Glomerular visceral epithelial cell (primary cell): ENCODE results near the gene GPRIN1.
"Not testable (repeated sequence)": the region's sequence is repeated elsewhere in the genome, so short reads cannot be mapped to it uniquely, and the experiment has no call there.

Experiments
- DNase-seq: peaks from one replicate; pipeline ENCODE4 v3.0.0-alpha.2; 2016; ENCODE audit errors: extremely low spot score

GPRIN1 gene

DNA sequence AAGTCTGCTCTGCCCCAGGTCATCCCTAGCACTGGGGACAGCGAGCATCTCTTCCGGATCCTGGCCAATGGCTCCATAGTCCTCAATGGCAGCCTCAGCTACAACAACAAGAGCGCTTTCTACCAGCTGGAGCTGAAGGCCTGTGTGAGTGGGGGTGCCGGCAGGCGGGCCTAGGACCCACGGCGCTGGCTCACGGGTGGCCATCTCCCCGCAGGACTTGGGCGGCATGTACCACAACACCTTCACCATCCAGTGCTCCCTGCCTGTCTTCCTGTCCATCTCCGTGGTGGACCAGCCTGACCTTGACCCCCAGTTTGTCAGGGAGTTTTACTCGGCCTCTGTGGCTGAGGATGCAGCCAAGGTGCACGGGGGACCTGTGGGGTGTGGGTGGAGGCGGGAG is 34.9 kb downstream of the GPRIN1 start:
- no peak for DNase-seq

DNA sequence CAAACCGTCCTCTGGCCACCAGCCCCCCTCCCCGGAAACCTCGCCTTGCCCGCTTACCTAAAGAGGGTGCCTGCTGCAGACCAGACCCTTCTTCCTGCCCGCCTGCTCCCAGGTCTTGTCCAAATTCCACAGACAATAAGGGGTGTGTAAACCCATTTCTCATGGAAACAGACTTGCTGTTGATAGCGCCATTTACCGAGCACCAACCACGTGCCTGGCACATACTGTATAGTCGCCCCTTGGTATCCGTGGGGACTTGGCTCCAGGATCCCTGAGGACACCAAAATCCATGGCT is 35.7 kb downstream of the GPRIN1 start:
- DNase-seq: no peak

DNA sequence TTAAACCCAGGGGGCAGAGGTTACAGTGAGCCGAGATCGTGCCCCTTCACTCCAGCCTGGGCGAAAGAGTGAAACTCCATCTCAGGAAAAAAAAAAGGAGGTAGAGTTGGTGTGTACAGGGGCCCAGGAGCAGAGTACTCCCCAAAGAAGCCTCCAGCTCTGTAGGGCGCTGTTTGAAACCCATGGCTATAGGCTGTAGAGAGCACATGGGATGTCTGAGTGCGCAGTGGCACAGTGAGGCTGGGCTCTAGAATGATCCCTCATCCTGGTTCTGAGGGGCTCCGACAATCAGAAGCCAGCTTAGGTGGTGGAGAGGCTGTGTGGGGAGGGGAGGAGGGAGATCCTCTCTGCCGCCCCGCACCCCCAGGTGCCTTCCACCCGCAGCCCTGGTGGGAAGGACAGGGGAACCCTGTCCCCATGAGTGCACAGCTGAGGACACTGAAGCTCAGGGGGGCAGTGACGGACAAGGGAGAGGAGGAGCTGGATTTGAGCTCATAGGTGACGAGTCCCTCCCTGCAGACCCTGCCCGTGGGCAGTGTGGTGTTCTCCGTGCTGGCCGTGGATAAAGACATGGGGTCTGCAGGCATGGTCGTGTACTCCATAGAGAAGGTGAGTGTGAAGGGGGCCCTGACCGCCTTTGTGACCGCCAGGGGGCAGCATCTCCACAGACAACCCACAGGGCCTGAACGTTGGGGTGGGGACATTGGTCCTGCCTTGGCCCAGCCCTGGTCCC is 36.2 kb downstream of the GPRIN1 start:
- peak; percentile 54 for DNase-seq

DNA sequence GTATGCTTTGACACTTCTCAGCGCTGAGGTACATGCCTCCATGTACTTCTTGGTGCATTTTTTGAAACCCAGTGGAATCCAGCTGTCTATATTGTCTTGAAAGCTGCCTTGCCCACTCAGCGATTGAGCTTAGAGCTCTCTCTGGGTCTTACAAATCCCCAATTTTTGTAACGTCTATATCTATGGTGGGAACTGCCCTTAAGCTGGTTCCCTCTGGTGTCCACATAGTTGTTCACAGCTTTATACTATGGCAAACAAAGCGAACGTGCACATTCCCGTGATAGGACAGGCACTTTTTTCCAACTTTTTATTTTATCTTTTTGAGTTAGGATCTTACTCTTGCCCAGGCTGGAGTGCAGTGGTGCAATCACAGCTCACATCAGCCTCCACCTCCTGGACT is 39.9 kb downstream of the GPRIN1 start:
- DNase-seq: no peak

DNA sequence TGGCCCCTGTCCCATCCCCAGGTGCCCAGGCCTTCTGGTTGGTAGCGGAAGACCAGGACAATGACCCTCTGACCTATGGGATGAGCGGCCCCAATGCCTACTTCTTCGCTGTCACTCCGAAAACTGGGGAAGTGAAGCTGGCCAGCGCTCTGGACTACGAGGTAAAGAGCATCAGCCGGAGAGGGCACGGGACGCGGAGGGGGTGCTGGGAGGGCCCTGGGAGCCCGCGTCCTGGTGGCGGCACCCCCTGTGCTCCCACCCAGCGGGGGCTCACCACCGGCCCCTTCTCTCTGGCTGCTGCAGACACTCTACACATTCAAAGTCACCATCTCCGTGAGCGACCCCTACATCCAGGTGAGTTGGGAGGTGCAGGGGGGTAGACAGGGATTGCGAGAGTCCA is 41.3 kb downstream of the GPRIN1 start:
- no peak for DNase-seq

DNA sequence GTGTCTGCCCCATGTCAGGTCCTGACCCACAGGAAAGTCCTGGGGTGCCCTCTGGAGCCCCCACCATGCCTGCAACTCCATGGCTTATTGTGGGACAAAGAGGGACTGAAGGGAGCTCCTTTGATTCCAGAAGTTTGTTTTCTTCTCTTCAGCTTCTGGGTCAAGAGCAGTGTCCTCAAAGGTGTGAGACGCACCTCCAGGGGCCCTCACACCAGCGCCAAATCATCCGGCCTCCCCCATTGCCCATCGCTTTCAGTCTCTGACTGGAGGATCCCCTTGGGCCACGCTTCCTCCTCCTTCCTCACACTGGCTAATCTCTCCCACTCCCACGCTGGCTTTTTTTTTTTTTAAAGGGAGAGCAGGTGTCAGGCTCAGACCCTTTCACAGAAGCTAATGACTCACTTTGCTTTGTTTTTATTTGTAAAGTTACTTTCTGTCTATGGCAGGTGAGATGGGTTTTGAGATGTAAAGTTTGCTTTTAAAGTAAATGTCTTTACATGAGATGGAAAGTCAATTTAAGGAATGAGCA is 44.1 kb downstream of the GPRIN1 start:
- DNase-seq: no peak

DNA sequence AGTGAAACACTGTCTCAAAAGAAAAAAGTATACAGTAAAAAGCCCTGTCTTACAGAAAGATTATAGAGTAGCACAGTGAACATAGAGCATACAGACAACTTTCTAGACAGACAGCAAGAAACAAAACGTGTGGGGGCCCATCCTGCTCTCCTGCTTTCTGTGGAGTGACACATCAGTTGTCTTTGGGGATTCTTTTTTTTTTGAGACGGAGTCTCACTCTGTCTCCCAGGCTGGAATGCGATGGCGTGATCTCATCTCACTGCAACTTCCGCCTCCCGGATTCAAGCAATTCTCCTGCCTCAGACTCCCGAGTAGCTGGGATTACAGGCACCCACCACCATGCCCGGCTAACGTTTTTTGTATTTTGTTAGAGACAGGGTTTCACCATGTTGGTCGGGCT is 46.0 kb downstream of the GPRIN1 start:
- DNase-seq: no peak

DNA sequence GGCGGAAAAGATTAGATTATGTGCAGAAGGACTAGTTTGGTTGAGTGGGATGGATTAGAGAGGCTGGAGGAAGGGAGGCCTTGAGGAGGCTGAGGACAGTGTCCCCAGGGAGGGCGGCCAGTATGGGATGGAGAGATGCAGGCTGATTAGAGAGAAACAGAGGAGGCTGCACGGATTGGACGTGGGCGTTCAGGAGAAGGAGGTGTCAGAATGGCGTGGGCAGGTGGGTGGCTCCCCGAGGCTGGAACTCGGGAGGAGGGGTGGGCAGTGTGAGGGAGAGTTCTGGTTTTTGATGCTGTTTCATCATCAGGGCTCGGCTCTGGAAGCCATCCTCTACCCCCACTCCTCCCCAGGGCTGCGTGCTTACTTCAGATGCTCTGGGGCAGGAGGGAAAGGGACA is 47.8 kb downstream of the GPRIN1 start:
- DNase-seq: no peak

DNA sequence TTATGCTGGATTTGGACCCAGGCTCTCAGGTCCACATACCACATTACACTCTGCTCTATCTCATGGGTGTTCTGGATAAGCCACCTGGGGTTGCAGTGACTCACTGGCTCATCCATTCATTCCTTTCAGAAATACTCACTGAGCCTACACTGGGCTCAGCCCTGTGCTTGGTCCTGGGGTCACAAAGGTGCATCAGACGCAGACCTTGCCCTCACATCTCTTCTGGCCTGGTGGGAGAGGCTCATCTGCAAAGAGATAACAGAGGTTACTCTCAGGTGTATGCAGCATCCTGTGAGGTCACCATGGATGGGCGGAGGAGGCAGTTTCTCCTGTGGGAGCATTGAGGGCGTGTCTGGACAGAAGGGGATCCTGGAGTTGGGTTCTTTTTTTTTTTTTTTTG is 48.7 kb downstream of the GPRIN1 start:
- no peak for DNase-seq

DNA sequence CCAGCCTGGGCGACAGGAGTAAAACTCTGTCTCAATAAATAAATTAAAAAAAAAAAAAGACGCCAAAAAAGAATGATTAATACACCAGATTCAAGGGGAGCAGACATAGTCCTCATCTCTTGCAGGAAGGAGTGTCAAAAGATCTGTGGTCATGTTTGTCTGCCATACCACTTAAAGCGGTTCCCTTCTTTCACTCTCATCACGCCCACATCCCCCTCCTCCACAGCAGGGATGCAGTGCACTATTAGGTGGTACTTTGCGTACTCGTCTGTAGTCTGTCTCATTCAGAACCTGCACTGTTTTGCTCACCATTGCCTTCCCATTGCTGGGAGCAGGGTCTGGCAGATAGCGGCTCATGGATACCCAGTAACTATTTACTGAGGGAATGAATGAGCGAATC is 49.6 kb downstream of the GPRIN1 start:
- DNase-seq: no peak

DNA sequence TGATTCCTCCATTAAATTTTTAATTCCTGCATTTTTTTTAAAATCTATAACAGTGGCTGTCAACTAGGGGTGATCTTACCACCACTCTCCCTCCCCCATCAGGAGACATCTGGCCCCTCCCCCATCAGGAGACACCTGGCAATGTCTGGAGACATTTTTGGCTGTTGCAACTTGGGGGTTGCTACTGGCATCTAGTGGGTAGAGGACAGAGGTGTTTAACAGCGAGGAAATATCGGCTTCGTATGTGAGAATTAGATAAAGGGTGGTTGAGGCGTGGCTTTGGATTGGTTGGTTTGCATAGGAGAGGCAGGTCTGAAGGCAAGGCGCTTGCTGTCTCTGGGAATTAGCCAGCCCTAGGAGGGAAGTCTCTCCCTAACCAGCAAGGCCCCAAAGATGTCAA is 50.3 kb downstream of the GPRIN1 start:
- no peak for DNase-seq

DNA sequence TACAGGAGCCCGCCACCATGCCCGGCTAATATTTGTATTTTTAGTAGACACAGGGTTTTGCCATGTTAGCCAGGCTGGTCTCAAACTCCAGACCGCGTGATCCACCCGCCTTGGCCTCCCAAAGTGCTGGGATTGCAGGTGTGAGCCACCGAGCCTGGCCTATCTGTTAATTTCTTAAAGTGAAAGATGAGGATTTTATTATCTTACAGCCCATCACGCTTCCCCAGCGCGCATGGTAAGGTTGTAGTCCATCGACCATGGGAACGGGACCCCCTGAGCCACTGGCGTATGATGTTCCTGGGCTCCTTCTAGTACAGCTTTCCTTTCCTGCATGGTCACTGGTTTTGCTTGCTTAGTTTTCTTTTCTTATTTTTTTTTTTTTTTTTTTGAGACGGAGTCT is 52.1 kb downstream of the GPRIN1 start:
- no peak for DNase-seq

DNA sequence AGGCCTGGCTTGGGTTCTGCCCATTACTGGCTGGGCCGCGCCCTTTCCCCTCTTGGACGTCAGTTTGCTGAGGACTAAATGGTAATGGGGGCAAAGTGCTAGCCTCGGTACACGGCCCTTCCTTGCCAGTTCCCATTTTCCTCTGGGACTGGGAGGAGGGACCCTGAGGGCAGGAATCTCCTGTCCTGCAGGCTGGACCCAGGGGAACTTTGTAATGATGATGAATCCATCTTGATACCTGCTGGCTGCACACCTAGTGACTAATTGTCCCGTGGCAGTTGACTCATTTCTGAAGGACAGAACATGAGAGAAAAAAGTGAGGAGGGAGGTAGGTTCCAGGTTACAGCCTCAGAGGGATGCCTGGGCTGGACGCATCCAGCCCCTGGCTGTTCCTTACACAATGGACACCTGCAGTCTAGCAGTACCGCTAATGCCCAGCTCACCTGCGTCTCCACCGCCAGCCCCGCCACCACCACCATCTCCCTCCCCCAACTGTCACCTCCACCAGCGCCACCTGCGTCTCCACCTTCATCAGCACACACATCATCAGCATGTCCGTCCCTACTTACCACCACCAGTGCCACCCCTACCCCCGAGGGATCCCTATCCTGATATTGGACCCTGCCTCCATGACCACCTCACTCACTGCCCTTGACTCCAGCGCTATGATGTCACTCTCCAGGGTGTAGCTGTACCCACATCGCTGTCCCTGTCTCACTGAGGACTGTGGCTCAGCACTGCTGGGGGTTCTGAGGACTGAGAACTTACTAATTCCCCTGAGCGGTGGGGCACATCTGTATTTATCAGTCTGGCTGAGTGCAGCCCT is 56.5 kb downstream of the GPRIN1 start:
- DNase-seq: no peak

DNA sequence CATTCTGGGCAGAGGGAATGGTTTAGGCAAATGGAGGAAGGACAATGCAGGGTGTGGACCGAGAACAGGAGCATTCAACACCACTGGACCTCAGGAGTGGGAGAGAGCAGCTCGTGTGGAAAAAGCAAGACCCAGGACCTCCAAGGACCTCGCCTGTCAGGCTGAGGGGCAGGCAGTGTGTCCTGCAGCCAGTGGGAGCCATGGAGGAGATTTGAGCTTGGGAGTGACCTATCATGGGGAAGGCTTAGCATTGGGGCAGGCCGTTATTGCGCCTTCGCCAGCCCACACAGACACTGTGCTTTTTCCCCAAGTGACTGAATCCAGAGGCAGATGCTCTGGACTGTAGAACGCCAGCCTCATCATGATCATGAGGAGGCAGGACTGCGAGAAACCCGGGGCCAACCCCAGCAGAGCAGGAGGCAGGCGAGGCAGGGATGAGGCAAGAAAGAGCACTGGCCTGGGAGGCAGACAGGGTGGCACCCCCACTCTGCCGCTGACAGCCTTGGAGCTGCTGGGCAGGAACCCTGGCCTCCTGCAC is 57.6 kb downstream of the GPRIN1 start:
- no peak for DNase-seq

DNA sequence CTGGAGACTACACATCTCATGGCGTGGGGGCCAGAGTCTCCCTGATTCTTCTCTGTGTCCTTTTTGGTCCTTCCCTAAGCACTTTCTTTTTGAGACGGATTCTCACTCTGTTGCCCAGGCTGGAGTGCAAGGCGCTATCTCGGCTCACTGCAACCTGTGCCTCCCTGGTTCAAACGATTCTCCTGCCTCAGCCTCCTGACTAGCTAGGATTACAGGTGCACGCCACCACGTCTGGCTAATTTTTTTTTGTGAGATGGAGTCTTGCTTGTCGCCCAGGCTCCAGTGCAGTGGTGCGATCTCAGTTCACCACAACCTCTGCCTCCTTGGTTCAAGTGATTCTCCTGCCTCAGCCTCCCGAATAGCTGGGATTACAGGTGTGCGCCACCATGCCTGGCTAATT is 59.0 kb downstream of the GPRIN1 start:
- not testable (repeated sequence) for DNase-seq

DNA sequence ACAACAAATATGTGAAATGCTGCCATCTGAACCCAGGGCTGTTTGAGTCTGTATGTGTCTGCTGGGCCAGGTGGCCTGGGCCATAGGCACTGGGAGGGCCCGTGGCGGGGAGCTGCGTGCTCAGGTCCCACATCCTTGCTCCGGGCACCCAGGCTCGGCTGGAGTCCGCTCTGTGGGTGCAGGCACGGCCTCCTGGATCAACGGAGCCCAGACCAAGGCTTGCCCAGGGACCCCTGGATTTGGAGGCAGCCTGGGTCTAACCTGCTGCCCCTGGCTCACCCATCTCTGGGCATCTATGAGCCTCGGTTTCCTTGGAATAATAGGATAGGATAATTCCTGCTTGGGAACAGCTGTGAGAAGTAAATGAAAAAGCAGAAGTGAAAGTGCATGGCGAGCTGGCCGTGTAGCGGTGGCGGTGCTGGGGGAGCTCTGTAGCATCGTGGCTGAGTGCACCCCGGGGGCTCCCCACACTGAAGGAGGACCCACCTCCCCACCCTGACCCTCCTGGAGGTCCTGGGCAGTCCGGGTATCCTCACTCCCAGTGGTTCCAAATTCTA is 59.6 kb downstream of the GPRIN1 start:
- DNase-seq: no peak

DNA sequence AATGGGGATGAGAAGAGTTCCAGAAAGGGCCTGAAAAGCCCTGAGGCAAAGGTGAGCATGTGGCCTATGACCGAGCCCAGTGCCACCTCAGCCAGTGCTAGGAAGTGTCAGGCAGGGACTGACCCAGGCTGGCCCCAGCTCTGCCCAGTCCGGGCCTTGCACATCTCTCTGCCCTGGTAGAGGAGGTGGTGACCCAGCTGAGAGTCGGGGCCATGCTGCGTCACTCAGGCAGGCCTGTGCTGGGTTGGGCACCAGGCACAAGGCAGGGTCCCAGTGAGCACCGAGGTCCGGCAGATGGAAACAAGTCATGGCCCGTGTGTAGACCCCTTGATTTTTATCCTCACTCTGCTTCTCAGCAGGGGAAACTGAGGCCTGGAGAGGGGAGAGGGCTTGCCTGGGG is 60.1 kb downstream of the GPRIN1 start:
- no peak for DNase-seq

DNA sequence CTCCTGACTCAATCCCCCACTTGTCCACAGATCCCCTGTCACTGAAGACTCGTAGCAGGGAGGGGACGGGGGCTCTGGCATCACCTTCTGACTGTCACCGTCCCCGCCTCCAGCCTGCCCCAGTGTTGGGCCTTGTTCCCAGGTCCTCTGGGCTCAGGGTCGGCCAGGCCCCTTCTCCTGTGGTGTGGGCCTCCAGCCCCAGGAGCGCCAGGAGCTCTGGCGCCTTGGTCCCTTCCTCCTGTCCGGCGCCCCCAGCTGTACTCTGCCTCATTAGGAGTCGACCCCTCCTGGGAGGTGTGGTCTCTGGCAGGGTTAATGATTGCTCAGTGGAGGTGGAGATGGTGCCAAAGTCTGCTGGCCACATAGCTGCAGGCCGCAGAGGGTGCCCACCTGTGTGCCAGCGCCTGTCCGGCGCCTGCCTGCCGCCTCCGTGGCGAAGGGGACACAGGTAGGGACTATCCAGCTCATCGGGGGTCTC is 61.0 kb downstream of the GPRIN1 start, which contains the start of gene CDHR2:
Gene CDHR2 (plus strand): TSS at position 376 of the 478 bp plus-strand sequence. CDS start 16,011 bp downstream, outside the sequence.
- DNase-seq: no peak

DNA sequence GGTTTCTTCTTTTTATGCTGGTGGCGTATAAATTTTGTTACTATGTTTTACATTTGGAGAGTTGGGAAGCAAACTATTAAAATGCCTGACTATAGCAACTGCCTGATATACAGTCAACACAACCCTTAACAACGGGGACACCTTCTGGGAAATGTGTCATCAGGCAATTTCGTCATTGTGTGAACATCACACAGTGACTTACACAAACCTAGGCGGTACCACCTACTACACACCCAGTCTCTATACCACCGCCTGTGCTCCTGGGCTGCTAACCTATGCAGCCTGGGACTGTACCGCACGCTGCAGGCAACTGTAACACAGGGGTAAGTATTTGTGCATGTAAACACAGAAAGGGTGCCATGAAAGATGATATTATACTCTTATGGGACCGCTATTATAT is 62.2 kb downstream of the GPRIN1 start:
- DNase-seq: no peak
